ENCODE data around the gene POMT1.
A peak's percentile ranks its signal among the peaks of the same experiment; 100 is the strongest.

POMT1 gene

DNA sequence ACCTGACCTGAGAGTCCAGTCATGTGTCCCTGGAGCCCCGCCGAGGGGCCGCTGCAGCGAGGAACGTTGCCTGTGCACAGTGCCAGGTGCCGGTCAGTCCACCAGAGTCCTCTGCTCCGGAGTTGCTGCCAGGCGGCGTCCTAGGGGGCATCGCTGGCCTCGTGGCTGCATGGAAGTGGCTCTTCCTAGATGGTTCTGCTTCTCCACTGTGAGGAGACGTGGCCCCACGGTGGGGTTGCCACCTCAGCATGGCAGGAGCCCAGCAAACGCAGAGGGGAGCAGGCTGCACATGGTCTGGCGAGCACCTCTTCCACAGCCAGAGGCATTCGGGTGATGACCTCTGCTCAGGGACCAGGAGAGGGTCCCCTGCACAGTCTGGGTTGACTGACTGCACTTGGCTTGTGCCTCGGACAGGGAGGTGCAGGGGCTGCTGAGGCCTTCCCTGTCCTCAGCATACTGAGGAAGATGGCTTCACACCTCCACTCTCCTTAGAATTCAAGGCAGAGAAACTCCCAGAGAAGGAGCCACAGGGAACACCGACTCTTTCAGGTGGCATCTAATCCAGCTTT is 25.9 kb upstream of the POMT1 start:
- DNase-seq: no peak

GRCh38 chr9:131477367-131477766 is 25.4 kb upstream of the POMT1 start:
- DNase-seq: no peak

DNA sequence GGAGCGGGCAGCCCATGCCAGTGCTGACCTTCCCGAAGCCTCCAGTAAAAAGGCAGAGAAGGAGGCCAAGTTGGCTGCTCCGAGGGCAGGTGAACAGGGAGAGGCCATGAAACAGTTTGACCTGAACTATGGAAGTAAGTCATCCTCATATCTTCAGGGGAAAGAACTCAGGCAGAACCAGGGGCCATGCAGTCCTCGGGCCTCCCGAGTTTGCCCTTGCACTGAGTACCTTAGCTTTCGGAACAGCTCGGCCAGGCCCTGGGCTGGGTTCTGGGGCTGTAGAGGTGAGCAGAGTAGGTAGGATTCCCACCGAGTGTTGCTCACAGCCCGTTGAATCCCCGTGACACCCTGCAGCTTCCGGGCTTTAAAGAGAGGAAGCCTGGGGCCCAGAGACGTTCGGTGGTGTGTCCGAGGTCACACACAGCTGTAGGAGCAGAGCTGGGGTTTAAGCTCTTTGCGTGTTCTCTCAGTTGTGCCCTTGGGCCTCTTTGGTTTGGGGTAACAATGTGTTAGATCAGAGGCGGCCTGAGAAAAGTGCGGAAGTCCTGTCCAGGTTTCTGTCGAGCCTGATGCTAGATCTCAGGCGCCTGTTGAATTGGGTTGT is 24.8 kb upstream of the POMT1 start:
- DNase-seq: no peak

DNA sequence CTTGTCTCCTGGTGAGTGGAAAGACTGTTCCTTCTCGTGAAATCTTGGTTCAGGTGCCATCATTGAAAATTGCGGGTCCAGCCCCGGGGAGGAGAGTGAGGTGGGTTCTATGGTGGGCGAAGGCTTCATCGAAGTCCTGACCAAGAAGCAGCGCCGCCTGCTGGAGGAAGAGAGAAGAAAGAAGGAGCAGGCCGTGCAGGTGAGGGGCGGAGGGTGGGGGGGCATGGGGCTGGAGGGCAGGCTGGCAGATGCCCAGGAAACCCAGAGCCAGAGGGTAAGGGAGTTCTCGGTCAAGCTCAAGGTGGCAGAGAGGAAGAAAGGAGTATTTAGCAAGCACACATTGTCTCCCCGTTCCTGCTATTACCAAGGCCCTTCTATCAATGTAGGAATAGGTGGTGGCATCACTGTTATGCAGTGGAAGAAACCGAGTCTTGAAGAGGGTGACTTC is 24.3 kb upstream of the POMT1 start:
- DNase-seq: peak; percentile 73

GRCh38 chr9:131478911-131479310 is 23.8 kb upstream of the POMT1 start:
- no peak for DNase-seq

- peak; percentile 26 for DNase-seq
Measured at GRCh38 chr9:131480258-131480657, 22.5 kb upstream of the POMT1 start.

GRCh38 chr9:131481441-131482342 is 21.0 kb upstream of the POMT1 start:
- no peak for DNase-seq

GRCh38 chr9:131482343-131483006 is 20.2 kb upstream of the POMT1 start:
- no peak for DNase-seq

- DNase-seq: no peak
Measured at GRCh38 chr9:131483319-131484050, 19.2 kb upstream of the POMT1 start.

GRCh38 chr9:131484051-131484445 is 18.7 kb upstream of the POMT1 start:
- DNase-seq: no peak

- DNase-seq: no peak
Measured at GRCh38 chr9:131484560-131485185, 18.0 kb upstream of the POMT1 start.

DNA sequence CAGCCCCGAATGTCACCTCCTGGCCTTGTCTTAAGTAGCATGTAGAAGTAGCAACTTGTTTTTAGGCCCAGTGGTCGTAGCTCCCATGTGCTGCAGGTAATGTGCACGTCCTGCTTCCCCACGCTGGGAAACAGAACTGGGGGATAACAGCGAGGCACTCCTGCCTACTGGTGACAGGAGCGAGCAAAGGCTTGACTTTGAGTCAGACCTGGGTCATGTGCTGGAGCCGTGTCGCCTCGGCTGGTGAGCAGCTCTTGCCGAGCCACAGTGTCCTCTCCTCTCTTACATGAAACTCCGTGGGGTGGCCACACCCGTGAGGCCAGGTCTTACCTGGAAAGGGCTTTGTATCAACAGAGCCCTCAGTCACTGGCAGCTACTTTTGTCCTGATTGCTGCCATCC is 17.5 kb upstream of the POMT1 start:
- no peak for DNase-seq

- DNase-seq: no peak
Measured at GRCh38 chr9:131485728-131486422, 16.8 kb upstream of the POMT1 start.

GRCh38 chr9:131487001-131487400 is 15.7 kb upstream of the POMT1 start:
- DNase-seq: no peak

- no peak for DNase-seq
Measured at GRCh38 chr9:131487621-131488031, 15.1 kb upstream of the POMT1 start.

GRCh38 chr9:131490514-131490913 is 12.2 kb upstream of the POMT1 start:
- DNase-seq: no peak

GRCh38 chr9:131491001-131491710 is 11.6 kb upstream of the POMT1 start:
- no peak for DNase-seq

- no peak for DNase-seq
Measured at GRCh38 chr9:131492070-131492469, 10.6 kb upstream of the POMT1 start.

- no peak for DNase-seq
Measured at GRCh38 chr9:131494296-131494870, 8.3 kb upstream of the POMT1 start.

DNA sequence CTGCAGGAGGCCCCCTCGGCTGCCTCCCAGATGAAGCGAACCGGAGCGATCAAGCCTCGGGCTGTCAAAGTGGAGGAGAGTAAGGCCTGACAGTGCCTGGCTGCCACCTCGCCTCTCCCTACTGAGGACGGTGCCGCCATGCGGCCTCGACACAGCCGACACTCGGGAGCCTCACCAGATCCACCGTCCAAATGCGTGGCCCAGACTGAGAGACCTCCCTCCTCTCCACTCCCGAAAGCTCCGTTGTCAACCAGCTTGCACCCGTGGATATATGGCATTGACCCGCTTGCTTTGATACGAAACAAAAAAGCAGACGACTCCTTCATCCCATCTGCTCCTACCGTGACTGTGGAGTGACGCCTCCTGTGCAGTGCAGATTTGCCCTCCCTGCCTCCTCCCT is 6.9 kb upstream of the POMT1 start:
- no peak for DNase-seq
